Spinal cord (tissue), 4 donors: ENCODE results near the gene ZSWIM7. TPM values are rescaled to one million over a fixed set of nuclear protein-coding genes. Genes with fewer than 3 reads are reported as not detected.

Experiments
- polyA plus RNA-seq, 2 donors: library from polyadenylated mRNA; unstranded; fragments of 120-200 nt; gene quantifications; one replicate each; pipeline ENCODE4 v1.2.1, GENCODE V29; 2013; ENCODE audit not compliant: insufficient read length in 2 of 2
- total RNA-seq, 2 donors: library from RNA; depleted of rRNA in 1 of 2; stranded (reverse); fragments of 120-200 nt in 1 of 2; fragments of >200 nt in 1 of 2; gene quantifications; one replicate each; pipeline versions ENCODE4 v1.2.3 to v1.2.4, GENCODE V29; 2013 to 2014

The ZSWIM7 gene
- total and polyA plus RNA-seq, 4 donors, result 22.3 to 55.6 (median 35.2) TPM

Other genes starting within 250 kb of the ZSWIM7 start
- gene ADORA2B, start 54.6 kb downstream of the ZSWIM7 start, total RNA-seq, result 10 to 100 TPM; 13.1 to 35.0 TPM
- 1 to 10 TPM; 4.1 to 7.8 TPM for gene ADORA2B, start 54.6 kb downstream of the ZSWIM7 start, polyA plus RNA-seq
- 10 to 100 TPM; 56.8 to 63.7 TPM for gene TTC19, start 120 bp upstream of the ZSWIM7 start, total RNA-seq
- 10 to 100 TPM; 60.4 to 69.6 TPM for gene TTC19, start 120 bp upstream of the ZSWIM7 start, polyA plus RNA-seq
- 100 to 1,000 TPM in 1 of 2 donors, 10 to 100 TPM in 1; 93.4 to 102 TPM for gene NCOR1, start 215.8 kb upstream of the ZSWIM7 start, total RNA-seq
- 10 to 100 TPM; 72.7 to 79.0 TPM for gene NCOR1, start 215.8 kb upstream of the ZSWIM7 start, polyA plus RNA-seq
- 10 to 100 TPM; 26.6 to 29.1 TPM for gene PIGL, start 217.5 kb upstream of the ZSWIM7 start, total RNA-seq
- 10 to 100 TPM; 24.0 to 39.7 TPM for gene PIGL, start 217.5 kb upstream of the ZSWIM7 start, polyA plus RNA-seq